ENCODE data around the gene LRRTM4. TPM values are rescaled to one million over a fixed set of nuclear protein-coding genes. Genes with fewer than 3 reads are reported as not detected.

LRRTM4 gene
- under 1 TPM in 2 of 3 donors, not detected in 1; 0.01 to 0.05 TPM for polyA plus RNA-seq

GRCh38 chr2:77521931-77522470 lies at the start of gene LRRTM4:
Gene LRRTM4, minus strand, starts transcription at chr2:77522376.
- no peak within 1 kb of the TSS for H3K27ac ChIP-seq (ENCODE audit: low read depth, low read length)
- WGBS, 3 donors = 12 to 13% (median 12%) methylated on average over 4 of the region's 4 CpGs

- WGBS, 3 donors = 76 to 80% (median 79%) methylated on average over 2 of the region's 2 CpGs
Observed at GRCh38 chr2:77571545-77571944, 49.4 kb upstream of the LRRTM4 start.

GRCh38 chr2:77567723-77568122 lies 45.5 kb upstream of the LRRTM4 start:
- H3K27ac ChIP-seq (ENCODE audit: low read depth, low read length) = no peak overlapping the region
- WGBS, 3 donors = 43 to 55% (median 49%) methylated on average over 2 of the region's 2 CpGs

More at GRCh38 chr2:77571545-77571944, 49.4 kb upstream of the LRRTM4 start:
- no peak overlapping the region for H3K27ac ChIP-seq (ENCODE audit: low read depth, low read length)

GRCh38 chr2:77566582-77566981 lies 44.4 kb upstream of the LRRTM4 start:
- H3K27ac ChIP-seq (ENCODE audit: low read depth, low read length) = no peak overlapping the region
- WGBS, 3 donors = 52 to 78% (median 74%) methylated on average over 3 of the region's 3 CpGs

GRCh38 chr2:77566131-77566530 lies 44.0 kb upstream of the LRRTM4 start:
- no peak overlapping the region for H3K27ac ChIP-seq (ENCODE audit: low read depth, low read length)
- 26 to 49% (median 39%) methylated on average over 1 of the region's 1 CpG for WGBS, 3 donors

GRCh38 chr2:77552956-77553355 lies 30.8 kb upstream of the LRRTM4 start:
- no peak overlapping the region for H3K27ac ChIP-seq (ENCODE audit: low read depth, low read length)
- WGBS, 3 donors = 79 to 90% (median 90%) methylated on average over 2 of the region's 2 CpGs

- H3K27ac ChIP-seq (ENCODE audit: low read depth, low read length) = no peak overlapping the region
- WGBS, 3 donors = 89 to 93% (median 90%) methylated on average over 3 of the region's 3 CpGs
Observed at GRCh38 chr2:77538031-77538430, 15.9 kb upstream of the LRRTM4 start.

- no peak overlapping the region for H3K27ac ChIP-seq (ENCODE audit: low read depth, low read length)
- WGBS, 3 donors = 60 to 70% (median 70%) methylated on average over 1 of the region's 1 CpG
Observed at GRCh38 chr2:77522888-77523287, 712 bp upstream of the LRRTM4 start.

GRCh38 chr2:77521548-77521891 lies 656 bp downstream of the LRRTM4 start:
- WGBS, 3 donors = 13 to 29% (median 27%) methylated on average over 7 of the region's 7 CpGs
- no peak overlapping the region for H3K27ac ChIP-seq (ENCODE audit: low read depth, low read length)

GRCh38 chr2:77520641-77521547 lies 1.3 kb downstream of the LRRTM4 start:
- 8 to 12% (median 11%) methylated on average over 9 of the region's 9 CpGs for WGBS, 3 donors
- H3K27ac ChIP-seq (ENCODE audit: low read depth, low read length) = no peak overlapping the region

- WGBS, 3 donors = 51 to 62% (median 56%) methylated on average over 7 of the region's 7 CpGs
- H3K27ac ChIP-seq (ENCODE audit: low read depth, low read length) = no peak overlapping the region
Observed at GRCh38 chr2:77519888-77520506, 2.2 kb downstream of the LRRTM4 start.

- no peak overlapping the region for H3K27ac ChIP-seq (ENCODE audit: low read depth, low read length)
- 86 to 89% (median 89%) methylated on average over 14 of the region's 14 CpGs for WGBS, 3 donors
Observed at GRCh38 chr2:77519164-77519887, 2.9 kb downstream of the LRRTM4 start.

GRCh38 chr2:77518311-77518710 lies 3.9 kb downstream of the LRRTM4 start:
- H3K27ac ChIP-seq (ENCODE audit: low read depth, low read length) = no peak overlapping the region
- WGBS, 3 donors = 71 to 84% (median 79%) methylated on average over 7 of the region's 7 CpGs

- 80 to 84% (median 83%) methylated on average over 4 of the region's 4 CpGs for WGBS, 3 donors
- H3K27ac ChIP-seq (ENCODE audit: low read depth, low read length) = no peak overlapping the region
Observed at GRCh38 chr2:77513191-77513590, 9.0 kb downstream of the LRRTM4 start.

GRCh38 chr2:77512507-77512906 lies 9.7 kb downstream of the LRRTM4 start:
- WGBS, 3 donors = 67 to 81% (median 76%) methylated on average over 1 of the region's 1 CpG
- H3K27ac ChIP-seq (ENCODE audit: low read depth, low read length) = no peak overlapping the region

GRCh38 chr2:77508511-77508910 lies 13.7 kb downstream of the LRRTM4 start:
- WGBS, 3 donors = 89 to 92% (median 91%) methylated on average over 1 of the region's 1 CpG
- no peak overlapping the region for H3K27ac ChIP-seq (ENCODE audit: low read depth, low read length)

- WGBS, 3 donors = 85 to 88% (median 87%) methylated on average over 6 of the region's 6 CpGs
- no peak overlapping the region for H3K27ac ChIP-seq (ENCODE audit: low read depth, low read length)
Observed at GRCh38 chr2:77507657-77508056, 14.5 kb downstream of the LRRTM4 start.

GRCh38 chr2:77488141-77488540 lies 34.0 kb downstream of the LRRTM4 start:
- WGBS, 3 donors = 90 to 94% (median 93%) methylated on average over 7 of the region's 7 CpGs
- H3K27ac ChIP-seq (ENCODE audit: low read depth, low read length) = no peak overlapping the region

Measured in adipose tissue (tissue), 3 donors.